ENCODE results near the gene SERPINB6.
"Not testable (repeated sequence)": the region's sequence is repeated elsewhere in the genome, so short reads cannot be mapped to it uniquely, and the experiment has no call there.

The SERPINB6 gene

GRCh38 chr6:2934057-2934456 lies 37.3 kb downstream of the SERPINB6 start:
- no peak for DNase-seq

GRCh38 chr6:2932911-2933310 lies 38.5 kb downstream of the SERPINB6 start:
- not testable (repeated sequence) for DNase-seq

GRCh38 chr6:2931970-2932748 lies 39.2 kb downstream of the SERPINB6 start:
- peak; percentile 67 to 78 for DNase-seq

- no peak for DNase-seq
Measured at GRCh38 chr6:2931055-2931454, 40.3 kb downstream of the SERPINB6 start.

GRCh38 chr6:2927931-2928330 lies 43.4 kb downstream of the SERPINB6 start:
- not testable (repeated sequence) for DNase-seq

- DNase-seq, result not testable (repeated sequence)
Measured at GRCh38 chr6:2925842-2926747, 45.3 kb downstream of the SERPINB6 start.

- no peak for DNase-seq
Measured at GRCh38 chr6:2921520-2922115, 49.7 kb downstream of the SERPINB6 start.

- DNase-seq, result no peak
Measured at GRCh38 chr6:2920671-2921112, 50.7 kb downstream of the SERPINB6 start.

- no peak for DNase-seq
Measured at GRCh38 chr6:2919886-2920285, 51.5 kb downstream of the SERPINB6 start.

- no peak for DNase-seq
Measured at GRCh38 chr6:2919401-2919800, 52.0 kb downstream of the SERPINB6 start.

GRCh38 chr6:2918936-2919335 lies 52.4 kb downstream of the SERPINB6 start:
- DNase-seq, result no peak

GRCh38 chr6:2917801-2918445 lies 53.4 kb downstream of the SERPINB6 start:
- no peak for DNase-seq

- DNase-seq, result no peak
Measured at GRCh38 chr6:2917065-2917464, 54.3 kb downstream of the SERPINB6 start.

- no peak for DNase-seq
Measured at GRCh38 chr6:2916158-2916925, 55.0 kb downstream of the SERPINB6 start.

- no peak for DNase-seq
Measured at GRCh38 chr6:2915150-2915549, 56.2 kb downstream of the SERPINB6 start.

- DNase-seq, result no peak
Measured at GRCh38 chr6:2914318-2914660, 57.1 kb downstream of the SERPINB6 start.

GRCh38 chr6:2913621-2914317 lies 57.6 kb downstream of the SERPINB6 start:
- DNase-seq, result no peak

- no peak for DNase-seq
Measured at GRCh38 chr6:2911171-2911570, 60.2 kb downstream of the SERPINB6 start.

GRCh38 chr6:2909718-2910117 lies 61.6 kb downstream of the SERPINB6 start:
- no peak for DNase-seq

- DNase-seq, result not testable (repeated sequence)
Measured at GRCh38 chr6:2909051-2909606, 62.2 kb downstream of the SERPINB6 start.

GRCh38 chr6:2908516-2908915 lies 62.9 kb downstream of the SERPINB6 start:
- not testable (repeated sequence) for DNase-seq

Data from SHP77 (cell line).